Keratinocyte (primary cell): ENCODE results near the gene RASAL2. TPM values are rescaled to one million over a fixed set of nuclear protein-coding genes. Genes with fewer than 3 reads are reported as not detected.

Experiments used
- DNase-seq: peaks from one replicate; pipeline ENCODE4 v3.0.0-alpha.2; 2011; ENCODE audit warnings: low read depth, missing footprints, low spot score
- FAIRE-seq: peaks from 2 replicates; lab custom pipeline; 2011; peaks lifted over from hg19 to GRCh38; lab: Jason Lieb, UNC
- H2AFZ ChIP-seq: 2 replicates; pipeline ENCODE4 v1.6.0; 2012; ENCODE audit warnings: low read length, control low read depth, inconsistent platforms; ENCODE audit not compliant: control insufficient read depth
- H3K27ac ChIP-seq: 2 replicates; pipeline ENCODE4 v1.5.1; 2011; ENCODE audit warnings: low read length; ENCODE audit not compliant: control insufficient read depth, insufficient read depth
- H3K27me3 ChIP-seq: 3 replicates; pipeline ENCODE4 v1.6.0; 2011; ENCODE audit warnings: low read length; ENCODE audit not compliant: control insufficient read depth, insufficient read depth; ENCODE audit errors: extremely low read depth
- H3K36me3 ChIP-seq, 2 experiments: 2 replicates in 1 of 2; 3 replicates in 1 of 2; pipeline ENCODE4 v1.5.1; 2011; ENCODE audit warnings: low read length in 2 of 2, mild to moderate bottlenecking in 1 of 2; ENCODE audit not compliant: control insufficient read depth in 2 of 2, insufficient read depth in 2 of 2; ENCODE audit errors: extremely low read depth in 1 of 2
- H3K4me1 ChIP-seq: 3 replicates; pipeline ENCODE4 v1.5.1; 2011; ENCODE audit warnings: low read length; ENCODE audit not compliant: control insufficient read depth, insufficient read depth; ENCODE audit errors: extremely low read depth
- H3K4me2 ChIP-seq: 3 replicates; pipeline ENCODE4 v1.6.0; 2011; ENCODE audit warnings: low read depth, low read length; ENCODE audit not compliant: control insufficient read depth, insufficient read depth; ENCODE audit errors: extremely low read depth
- H3K4me3 ChIP-seq, 3 experiments: fragments of 200-600 bp in 1 of 3; sonication (generic) in 1 of 3; 2 replicates in 2 of 3; 3 replicates in 1 of 3; pipeline ENCODE4 v1.5.1; 2011 to 2016; ENCODE audit warnings: low read length in 3 of 3, mild to moderate bottlenecking in 3 of 3, control low read depth in 2 of 3, inconsistent platforms in 1 of 3, low read depth in 1 of 3, mixed read lengths in 1 of 3, mixed run types in 1 of 3, moderate library complexity in 1 of 3; ENCODE audit not compliant: control insufficient read depth in 2 of 3, insufficient read depth in 2 of 3; ENCODE audit errors: extremely low read depth in 1 of 3
- H3K79me2 ChIP-seq: 2 replicates; pipeline ENCODE4 v1.6.0; 2012; ENCODE audit warnings: low read length; ENCODE audit not compliant: control insufficient read depth, insufficient read depth
- H3K9ac ChIP-seq: 3 replicates; pipeline ENCODE4 v1.6.0; 2011; ENCODE audit warnings: low read length; ENCODE audit not compliant: control insufficient read depth, insufficient read depth; ENCODE audit errors: extremely low read depth
- H3K9me1 ChIP-seq: 3 replicates; pipeline ENCODE4 v1.6.0; 2011; ENCODE audit warnings: low read length; ENCODE audit not compliant: control insufficient read depth, insufficient read depth; ENCODE audit errors: extremely low read depth
- H3K9me3 ChIP-seq: 2 replicates; pipeline ENCODE4 v1.5.1; 2012; ENCODE audit warnings: low read depth, low read length; ENCODE audit not compliant: control insufficient read depth
- H4K20me1 ChIP-seq: 3 replicates; pipeline ENCODE4 v1.6.0; 2011; ENCODE audit warnings: low read length; ENCODE audit not compliant: control insufficient read depth, insufficient read depth; ENCODE audit errors: extremely low read depth
- CTCF ChIP-seq, 3 experiments: IDR thresholded peaks in 1 of 3; conservative IDR thresholded peaks in 1 of 3; optimal IDR thresholded peaks in 1 of 3; 2 replicates in 2 of 3; 3 replicates in 1 of 3; pipeline versions ENCODE3 to v1.5.1; 2011; ENCODE audit warnings: low read length in 3 of 3, mild to moderate bottlenecking in 3 of 3, moderate library complexity in 2 of 3, control low read depth in 1 of 3, inconsistent platforms in 1 of 3; ENCODE audit not compliant: insufficient read depth in 2 of 3; ENCODE audit errors: extremely low read depth in 1 of 3
- EZH2 ChIP-seq: IDR thresholded peaks from one replicate; pipeline ENCODE4 v1.6.1; 2012; ENCODE audit warnings: inconsistent platforms, mild to moderate bottlenecking, low read length, moderate library complexity
- dilution Hi-C: fragments of 300-500 bp; cut with MboI; formaldehyde crosslinking; loops from one replicate; pipeline ENCODE4 v1.7.0; 2020; ENCODE audit warnings: low sequenced_read_pairs; ENCODE audit not compliant: extremely low pct_ligation_motif_present
- polyA plus RNA-seq, 5 experiments: library from polyadenylated mRNA; depleted of rRNA in 3 of 5; stranded (reverse) in 3 of 5; stranded (forward) in 1 of 5; unstranded in 1 of 5; fragments of >200 nt; gene quantifications; 1 replicate in 1 of 5; 2 replicates in 3 of 5; 3 replicates in 1 of 5; pipeline versions ENCODE4 v1.2.1 to v1.2.3, GENCODE V29; 2011 to 2012; ENCODE audit warnings: missing spikeins in 2 of 5, low read depth in 1 of 5, low replicate concordance in 1 of 5

Gene RASAL2
- polyA plus RNA-seq, 1 donor (not counting 4 experiments of a cell fraction or from before 2014, with no cell fraction given) = 27.2 TPM

GRCh38 chr1:178330848-178331497 lies 237.1 kb downstream of the RASAL2 start:
- Histone ChIP-seq H3K4me3 (no peak overlapping the region), H3K4me2 (no peak overlapping the region), H4K20me1 (no peaks in the 10 kb centered on the region), H3K36me3 (no peaks in the 10 kb centered on the region), H3K4me1 (peaks cover 25% of the 10 kb centered on the region), H3K27me3 (no peaks in the 10 kb centered on the region), H3K79me2 (peaks cover 42% of the 10 kb centered on the region), H2AFZ (no peak overlapping the region), H3K27ac (no peak overlapping the region), H3K9ac (no peak overlapping the region), H3K9me3 (no peaks in the 10 kb centered on the region), H3K9me1 (no peaks in the 10 kb centered on the region)
- no peak for FAIRE-seq
- dilution Hi-C loops = no loop called here
- TF ChIP-seq EZH2 (no peak), CTCF (optimal IDR thresholded peaks at IDR 0.05 in 1 of 3, IDR thresholded peaks at IDR 0.05 in 1 of 3, conservative IDR thresholded peaks at IDR 0.05 in 1 of 3; ENCODE audit: extremely low read depth in 1 of 3, insufficient read depth in 2 of 3, low read length in 3 of 3) (no peak)
- no peak for DNase-seq

- FAIRE-seq = no peak
- Histone ChIP-seq H3K9me1 (no peaks in the 10 kb centered on the region), H3K4me2 (no peak overlapping the region)
Measured at GRCh38 chr1:178335426-178335825, 241.5 kb downstream of the RASAL2 start.

More at GRCh38 chr1:178335426-178335825, 241.5 kb downstream of the RASAL2 start:
- Histone ChIP-seq H3K9ac (no peak overlapping the region), H4K20me1 (no peaks in the 10 kb centered on the region), H3K4me3 (no peak overlapping the region), H3K9me3 (no peaks in the 10 kb centered on the region), H3K79me2 (peaks cover 40% of the 10 kb centered on the region), H3K4me1 (peaks cover 9% of the 10 kb centered on the region), H3K36me3 (no peaks in the 10 kb centered on the region), H3K27ac (no peak overlapping the region), H2AFZ (no peak overlapping the region), H3K27me3 (no peaks in the 10 kb centered on the region)
- no peak for DNase-seq
- TF ChIP-seq CTCF (optimal IDR thresholded peaks at IDR 0.05 in 1 of 3, IDR thresholded peaks at IDR 0.05 in 1 of 3, conservative IDR thresholded peaks at IDR 0.05 in 1 of 3; ENCODE audit: extremely low read depth in 1 of 3, insufficient read depth in 2 of 3, low read length in 3 of 3) (no peak), EZH2 (no peak)
- dilution Hi-C loops = no loop called here
